GM21515 (cell line): ENCODE measurements around the gene PRAC2.

ENCODE experiments used
- ATAC-seq: cut with Tn5 transposase; IDR thresholded peaks from one replicate; pipeline ENCODE4 v1.9.1; 2021; ENCODE audit not compliant: unreplicated experiment

Gene PRAC2

GRCh38 chr17:48719642-48720265 is 3.2 kb upstream of the PRAC2 start:
- no peak for ATAC-seq

DNA sequence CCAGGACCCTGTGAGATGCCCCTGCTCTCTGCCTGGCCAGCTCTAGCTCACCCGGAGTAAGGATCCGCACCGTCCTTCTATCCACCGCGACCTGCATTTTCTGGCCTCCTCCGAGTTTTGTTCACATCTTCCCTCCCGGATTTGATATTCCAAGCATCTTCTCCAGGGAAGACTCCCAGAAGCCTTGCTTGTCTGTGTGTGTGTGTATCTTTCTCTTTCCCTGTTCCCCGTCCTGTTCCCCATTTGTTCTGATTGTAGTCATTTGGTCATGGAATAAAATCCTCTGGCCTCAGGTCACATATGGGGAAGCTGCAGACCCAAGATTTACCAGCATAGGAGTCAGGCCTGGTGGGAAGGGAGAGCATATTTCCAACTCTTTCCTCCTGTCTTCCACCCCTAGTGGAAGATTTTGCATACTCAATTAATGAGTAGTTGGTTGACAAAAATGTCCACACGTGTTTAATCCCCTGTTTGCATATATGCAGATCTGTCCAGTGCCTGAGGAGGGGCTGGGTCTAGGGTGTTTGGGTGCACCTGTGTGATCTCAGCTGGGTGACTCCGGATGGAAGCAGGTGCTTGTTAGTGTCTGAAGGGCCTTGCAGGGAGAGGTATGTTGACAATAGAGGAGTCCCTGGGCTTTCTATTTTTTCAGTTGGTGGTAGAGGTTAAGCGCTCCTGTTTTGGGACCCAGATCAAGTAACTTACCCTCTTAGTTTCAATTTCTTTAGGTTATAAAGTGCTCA is 2.5 kb upstream of the PRAC2 start:
- no peak for ATAC-seq

GRCh38 chr17:48721009-48721402 is 2.0 kb upstream of the PRAC2 start:
- no peak for ATAC-seq

GRCh38 chr17:48722201-48722907 is 631 bp upstream of the PRAC2 start, which contains the start of gene PRAC1:
Gene PRAC1 (minus strand): TSS chr17:48722518. CDS start chr17:48722392, 126 bp downstream.
- ATAC-seq = no peak

DNA sequence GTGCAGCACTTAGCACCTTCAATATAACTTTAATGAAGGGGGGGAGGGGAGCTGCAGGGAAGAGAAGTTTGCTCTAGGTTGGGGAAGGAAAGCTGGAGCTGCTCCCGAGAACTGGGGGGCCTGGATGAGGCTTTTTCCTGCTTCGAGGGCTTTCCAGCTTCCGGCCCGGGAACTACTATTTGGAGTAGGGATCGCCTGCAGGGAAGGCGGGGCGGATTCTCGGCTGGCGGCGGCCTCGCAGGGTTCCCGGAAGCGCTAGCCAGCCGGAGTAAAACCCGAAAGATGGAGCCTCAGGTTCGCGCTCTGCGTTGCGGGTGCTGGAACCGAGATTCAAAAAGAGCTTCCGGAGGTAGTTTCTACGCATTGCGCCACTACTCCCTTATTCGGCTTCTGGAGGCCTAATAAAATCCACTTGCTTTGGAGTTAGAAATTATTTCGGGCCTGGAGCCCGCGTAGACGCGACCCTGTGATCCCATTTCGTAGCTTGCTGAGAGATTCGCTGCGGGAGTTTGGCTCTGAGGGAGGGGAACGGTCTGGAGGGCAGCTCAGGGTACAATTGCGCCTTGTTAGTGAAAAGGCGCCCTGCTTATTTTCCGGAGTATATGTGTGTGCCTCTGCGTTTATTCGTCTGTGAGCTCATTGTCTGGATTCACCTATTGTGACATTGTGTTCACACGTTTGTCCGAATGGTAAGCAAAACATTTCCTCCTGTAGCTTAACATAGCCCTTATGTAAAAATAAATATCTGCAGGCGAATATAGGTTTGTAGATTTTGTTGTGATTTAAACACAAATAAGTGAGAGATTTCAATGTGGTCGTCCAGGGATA is 652 bp downstream of the PRAC2 start:
- no peak for ATAC-seq

DNA sequence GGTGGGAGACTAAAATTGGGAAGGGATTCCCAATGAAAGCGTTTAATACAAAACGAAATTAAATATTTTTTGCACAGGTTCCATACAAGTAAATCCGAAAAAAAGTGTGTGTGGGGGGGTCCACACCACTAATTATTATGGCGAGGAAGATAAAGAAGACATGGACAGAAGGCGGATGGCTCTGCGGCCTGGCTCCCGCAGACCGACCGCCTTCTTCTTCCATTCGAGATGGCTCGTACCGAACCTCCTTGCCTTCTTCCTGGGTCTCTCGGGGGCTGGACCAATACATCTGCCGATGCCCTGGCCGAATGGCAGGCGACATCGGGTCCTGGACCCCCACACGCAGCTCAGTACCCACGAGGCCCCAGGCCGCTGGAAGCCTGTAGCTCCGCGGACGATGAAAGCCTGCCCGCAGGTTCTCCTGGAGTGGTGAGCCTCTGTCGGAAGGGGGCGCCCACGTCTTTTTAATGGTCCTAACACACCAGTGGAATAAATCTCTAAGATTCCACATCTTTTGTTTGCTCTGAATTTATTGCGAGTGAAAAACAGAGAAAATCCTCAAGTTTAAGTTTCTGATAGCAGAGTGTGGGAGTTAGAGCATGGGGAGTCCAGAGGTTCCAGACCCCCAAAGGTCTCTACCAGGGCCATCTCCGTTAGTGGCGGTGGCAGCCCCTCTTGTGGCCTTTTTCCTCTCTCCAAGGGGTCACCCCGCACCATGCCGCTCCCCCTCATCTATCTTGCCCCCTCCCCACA is 1.4 kb downstream of the PRAC2 start:
- no peak for ATAC-seq

GRCh38 chr17:48725004-48725287 is 2.0 kb downstream of the PRAC2 start:
- ATAC-seq = no peak

- no peak for ATAC-seq
Observed at GRCh38 chr17:48725288-48726064, 2.5 kb downstream of the PRAC2 start.

- no peak for ATAC-seq
Observed at GRCh38 chr17:48726114-48726915, 3.3 kb downstream of the PRAC2 start.

- ATAC-seq = no peak
Observed at GRCh38 chr17:48726916-48727286, 3.9 kb downstream of the PRAC2 start.

- no peak for ATAC-seq
Observed at GRCh38 chr17:48727415-48728175, 4.6 kb downstream of the PRAC2 start.

DNA sequence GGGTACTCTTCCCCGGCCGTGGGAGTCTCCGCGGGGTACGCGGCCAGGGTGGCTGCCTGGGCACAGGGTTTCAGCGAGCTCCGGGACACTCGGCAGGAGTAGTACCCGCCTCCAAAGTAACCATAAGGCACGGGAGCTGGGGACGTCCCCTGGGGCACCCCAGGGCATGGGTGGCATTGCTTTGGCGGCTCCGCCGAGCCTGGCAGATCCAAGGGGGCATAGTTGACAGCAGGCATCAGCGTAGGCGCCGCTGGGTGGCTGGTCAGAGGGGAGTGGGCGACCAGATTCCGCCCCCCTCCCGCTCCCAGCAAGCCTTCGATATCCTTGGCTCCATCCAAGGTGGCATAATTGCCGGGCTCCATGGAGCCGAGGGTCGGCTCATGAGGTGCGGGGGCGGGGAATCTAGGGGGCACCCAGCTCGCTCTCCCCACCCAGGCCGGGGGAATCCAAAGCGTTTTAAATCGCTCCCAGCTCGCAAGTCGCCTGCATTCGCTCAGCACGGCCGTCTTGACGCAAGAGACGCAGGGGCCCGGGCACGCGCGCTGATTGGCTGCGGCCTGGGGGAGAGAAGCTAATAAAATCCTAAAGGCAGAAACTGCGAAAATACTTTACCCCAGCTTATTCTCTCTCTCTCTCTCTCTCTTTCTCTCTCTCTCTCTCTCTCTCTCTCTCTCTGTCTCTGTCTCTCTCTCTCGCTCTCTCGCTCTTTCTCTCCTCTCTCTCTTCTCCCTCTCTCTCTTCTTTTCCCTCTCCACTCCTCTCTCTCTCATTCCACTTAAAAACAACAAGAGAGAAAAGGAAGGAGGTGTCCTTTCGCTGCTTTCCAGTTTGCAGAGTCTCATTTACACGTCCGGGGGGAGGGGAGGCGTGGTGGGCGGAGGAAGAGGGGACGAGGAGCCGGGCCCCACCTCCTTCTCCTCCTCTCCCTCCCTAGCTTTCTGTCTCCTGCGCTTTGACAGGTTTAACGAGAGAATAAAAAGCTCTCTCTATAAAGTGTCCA is 5.5 kb downstream of the PRAC2 start, which contains the start of gene HOXB13:
Gene HOXB13 (minus strand): TSS at position 519 of the 1,000 bp plus-strand sequence. CDS start 157 bp downstream, at position 362.
- no peak for ATAC-seq

DNA sequence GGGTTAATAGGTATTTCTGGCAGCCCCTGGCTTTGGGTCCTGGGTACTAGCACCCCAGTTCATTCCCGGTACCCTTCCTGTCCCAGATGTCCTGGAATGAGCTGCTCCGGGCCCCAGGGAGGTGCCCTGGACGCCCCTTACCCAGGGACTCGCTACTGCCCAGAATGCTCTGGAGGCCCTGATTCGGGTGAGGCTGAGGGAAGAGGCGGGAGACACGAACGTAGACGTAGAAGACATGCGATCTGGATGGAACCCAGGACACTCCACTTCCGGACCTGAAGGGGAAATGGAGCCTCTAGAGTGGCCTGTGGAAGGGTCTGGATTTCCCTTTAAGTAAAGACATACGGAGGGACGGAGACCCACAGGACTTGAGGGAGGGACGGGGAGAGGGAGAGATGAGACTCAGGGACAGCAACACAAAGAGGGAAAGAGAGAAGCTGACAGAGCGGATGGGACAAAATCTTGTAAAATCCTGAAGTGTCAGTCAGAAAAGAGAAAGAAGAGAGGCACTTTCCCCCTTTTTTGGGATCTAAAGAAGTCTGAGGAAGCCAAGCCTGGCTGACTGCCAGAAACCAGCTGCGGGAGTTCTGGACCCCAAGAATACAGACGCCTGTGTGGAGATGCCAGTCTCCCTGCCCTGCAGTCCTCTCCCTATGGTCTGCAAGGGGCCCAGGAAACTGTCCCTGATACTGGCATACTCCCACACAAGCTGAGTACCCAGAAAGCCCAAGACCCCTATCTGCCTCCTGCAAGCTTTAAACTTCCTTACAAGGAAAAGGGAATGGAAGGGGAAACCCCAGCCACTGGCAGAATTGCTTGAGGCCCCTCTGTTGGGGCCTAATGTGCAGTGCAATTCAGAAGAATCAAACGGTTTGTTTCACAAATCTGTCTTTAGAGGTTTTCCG is 6.6 kb downstream of the PRAC2 start:
- ATAC-seq = no peak

- no peak for ATAC-seq
Observed at GRCh38 chr17:48730240-48730550, 7.2 kb downstream of the PRAC2 start.

GRCh38 chr17:48731355-48731754 is 8.4 kb downstream of the PRAC2 start:
- ATAC-seq = no peak
